Body of pancreas (tissue), 4 donors: Measurements from ENCODE around the gene CDH22. TPM values are rescaled to one million over a fixed set of nuclear protein-coding genes. Genes with fewer than 3 reads are reported as not detected.

Experiments used
- ATAC-seq: fragments of 150-250 bp; one replicate; pipeline ENCODE4 v1.9.1; 2016
- DNase-seq, 4 donors: peaks; one replicate each; pipeline ENCODE4 v3.0.0-alpha.2; 2019
- H3K27ac ChIP-seq, 4 donors: fragments of 200-600 bp; sonication (generic); 1 replicate in 3 of 4; 2 replicates in 1 of 4; pipeline versions ENCODE4 v1.5.1 to v1.6.1; 2016 to 2019; ENCODE audit warnings: mild to moderate bottlenecking in 1 of 4, mixed read lengths in 1 of 4, moderate library complexity in 1 of 4
- H3K27me3 ChIP-seq, 2 donors: fragments of 200-600 bp; sonication (generic); one replicate each; pipeline ENCODE4 v1.6.0; 2016; ENCODE audit warnings: mild to moderate bottlenecking in 1 of 2
- H3K36me3 ChIP-seq, 2 donors: fragments of 200-600 bp; sonication (generic); replicated peaks in 1 of 2; 2 replicates each; pipeline ENCODE4 v1.5.1; 2016; ENCODE audit warnings: low read depth in 2 of 2; ENCODE audit not compliant: insufficient read depth in 1 of 2
- H3K4me1 ChIP-seq: fragments of 200-600 bp; sonication (generic); one replicate; pipeline ENCODE4 v1.6.0; 2016
- H3K4me3 ChIP-seq, 2 donors: fragments of 200-600 bp; sonication (generic); 1 replicate in 1 of 2; 2 replicates in 1 of 2; pipeline ENCODE4 v1.5.1; 2016 to 2019
- H3K9me3 ChIP-seq, 3 donors: fragments of 200-600 bp; sonication (generic); 1 replicate in 2 of 3; 2 replicates in 1 of 3; pipeline ENCODE4 v1.5.1; 2016
- POLR2A ChIP-seq, 3 donors: fragments of 450-650 bp; IDR thresholded peaks; one replicate each; pipeline ENCODE4 v1.6.1; 2016; ENCODE audit warnings: antibody characterized with exemption in 3 of 3, mild to moderate bottlenecking in 2 of 3
- WGBS, 2 donors: methylation state at CpG; one replicate each; pipeline ENCODE4 v1.1.5; 2017; 5-methylcytosine and 5-hydroxymethylcytosine counted together
- intact Hi-C: fragments of 100-400 bp; cut with DNase I; formaldehyde crosslinking; loops from one replicate; pipeline ENCODE4 v1.15.1; 2023
- total RNA-seq, 2 donors: library from RNA; depleted of rRNA; stranded (reverse); fragments of >200 nt; gene quantifications; one replicate each; pipeline ENCODE4 v1.1.0, GENCODE V29; 2016
- TF ChIP-seq, protein P1 (sequence below), 7 experiments: fragments of 450-650 bp in 4 of 7; fragments of 200-600 bp in 3 of 7; sonication (generic) in 3 of 7; IDR thresholded peaks; one replicate each; pipeline ENCODE4 v1.5.1; 2016 to 2019; ENCODE audit warnings: antibody characterized with exemption in 7 of 7

The CDH22 gene
- total RNA-seq, 2 donors from 2014 or later, result 1.3 to 2.1 TPM

DNA sequence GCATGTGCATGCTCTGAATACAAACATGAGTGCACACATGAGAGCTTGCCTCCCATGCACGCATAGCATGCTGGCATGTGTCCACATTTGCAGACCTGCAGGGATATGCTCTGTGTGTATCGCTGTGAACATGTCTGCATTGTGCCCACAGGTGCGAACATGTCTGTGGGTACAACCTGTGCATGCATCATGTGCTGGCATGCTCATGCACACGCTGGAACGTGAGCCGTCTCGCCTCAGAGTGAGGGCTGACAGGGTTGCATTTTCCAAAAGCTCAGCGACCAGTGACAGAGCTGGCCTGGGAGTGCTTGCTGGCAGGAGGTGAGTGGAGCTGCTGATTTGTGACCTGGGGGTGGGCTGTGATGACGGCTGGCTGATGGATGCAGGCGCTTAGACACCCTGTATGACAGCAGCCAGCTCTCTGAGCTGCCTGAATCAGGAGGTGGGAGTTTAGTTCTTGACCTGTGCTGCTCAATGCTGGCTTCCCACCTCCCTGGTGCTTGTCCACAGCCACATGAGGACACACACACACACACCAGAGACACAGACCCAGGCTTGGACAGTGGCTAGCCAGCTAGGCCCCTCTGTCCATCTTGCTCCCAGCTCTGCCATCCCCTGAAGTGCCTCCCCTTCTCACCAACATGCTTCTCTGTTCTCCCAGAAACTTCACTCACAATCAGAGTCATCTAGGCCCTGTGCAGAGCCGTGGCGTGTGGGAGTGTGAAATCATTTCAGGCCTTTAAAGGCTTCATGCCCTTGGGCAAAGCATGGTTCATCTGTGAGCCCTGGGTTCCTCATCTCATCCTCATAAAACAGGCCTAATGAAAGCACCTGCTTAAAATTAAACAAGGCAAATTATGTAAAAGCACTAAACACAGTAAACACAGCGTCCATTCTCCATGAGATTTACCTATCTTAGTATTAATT, 138.8 kb downstream of the CDH22 start:
- intact Hi-C loops, result loop anchor here (10.0 kb wide), 1 partner anchor 155 kb away; no protein-coding TSS in a partner anchor
- ATAC-seq, result no peak
- 57 to 65% methylated on average over 5 to 13 of the region's 13 CpGs for WGBS, 2 donors
- TF ChIP-seq, protein P1, sequence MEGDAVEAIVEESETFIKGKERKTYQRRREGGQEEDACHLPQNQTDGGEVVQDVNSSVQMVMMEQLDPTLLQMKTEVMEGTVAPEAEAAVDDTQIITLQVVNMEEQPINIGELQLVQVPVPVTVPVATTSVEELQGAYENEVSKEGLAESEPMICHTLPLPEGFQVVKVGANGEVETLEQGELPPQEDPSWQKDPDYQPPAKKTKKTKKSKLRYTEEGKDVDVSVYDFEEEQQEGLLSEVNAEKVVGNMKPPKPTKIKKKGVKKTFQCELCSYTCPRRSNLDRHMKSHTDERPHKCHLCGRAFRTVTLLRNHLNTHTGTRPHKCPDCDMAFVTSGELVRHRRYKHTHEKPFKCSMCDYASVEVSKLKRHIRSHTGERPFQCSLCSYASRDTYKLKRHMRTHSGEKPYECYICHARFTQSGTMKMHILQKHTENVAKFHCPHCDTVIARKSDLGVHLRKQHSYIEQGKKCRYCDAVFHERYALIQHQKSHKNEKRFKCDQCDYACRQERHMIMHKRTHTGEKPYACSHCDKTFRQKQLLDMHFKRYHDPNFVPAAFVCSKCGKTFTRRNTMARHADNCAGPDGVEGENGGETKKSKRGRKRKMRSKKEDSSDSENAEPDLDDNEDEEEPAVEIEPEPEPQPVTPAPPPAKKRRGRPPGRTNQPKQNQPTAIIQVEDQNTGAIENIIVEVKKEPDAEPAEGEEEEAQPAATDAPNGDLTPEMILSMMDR (IDR thresholded peaks at IDR 0.05), result no peak
- TF ChIP-seq POLR2A (IDR thresholded peaks at IDR 0.05), result no peak
- no peak for DNase-seq
- no peaks in the 10 kb centered on the region for H3K36me3 ChIP-seq
- H3K4me1 ChIP-seq, result no peaks in the 10 kb centered on the region
- H3K9me3 ChIP-seq, result no peaks in the 10 kb centered on the region
- peaks cover 0 to 12% of the 10 kb centered on the region in 2 donors for H3K27me3 ChIP-seq
- H3K4me3 ChIP-seq, result no peak overlapping the region
- no peak overlapping the region for H3K27ac ChIP-seq

DNA sequence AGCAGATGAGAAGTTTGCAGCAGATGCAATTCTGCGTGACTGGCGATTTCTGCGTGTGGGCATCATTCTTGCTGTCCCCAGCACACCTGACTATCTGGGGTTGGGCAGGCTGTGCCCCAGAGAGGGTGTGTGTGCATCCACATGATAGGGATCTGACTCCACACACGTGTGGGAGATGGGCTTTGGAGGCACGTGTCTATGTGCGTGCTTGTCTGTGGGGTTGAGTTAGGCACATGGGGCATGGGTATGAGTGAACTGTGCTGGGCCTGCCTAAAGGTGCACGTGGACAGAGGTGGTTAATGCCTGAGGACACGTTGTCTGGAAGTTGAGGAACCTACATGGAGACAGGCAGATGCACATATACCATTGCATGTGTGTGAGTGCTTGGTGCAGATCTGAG, 139.9 kb downstream of the CDH22 start:
- H3K27ac ChIP-seq, result no peak overlapping the region
- TF ChIP-seq POLR2A (IDR thresholded peaks at IDR 0.05), result no peak
- TF ChIP-seq, protein P1 (IDR thresholded peaks at IDR 0.05), result no peak
- no peaks in the 10 kb centered on the region for H3K9me3 ChIP-seq
- WGBS, 2 donors, result 49 to 51% methylated on average over 8 of the region's 8 CpGs
- peaks cover 0 to 2% of the 10 kb centered on the region in 2 donors for H3K27me3 ChIP-seq
- H3K36me3 ChIP-seq, result no peaks in the 10 kb centered on the region
- DNase-seq (no peak), ATAC-seq (no peak)
- no peaks in the 10 kb centered on the region for H3K4me1 ChIP-seq
- H3K4me3 ChIP-seq, result no peak overlapping the region
- intact Hi-C loops, result no loop called here

DNA sequence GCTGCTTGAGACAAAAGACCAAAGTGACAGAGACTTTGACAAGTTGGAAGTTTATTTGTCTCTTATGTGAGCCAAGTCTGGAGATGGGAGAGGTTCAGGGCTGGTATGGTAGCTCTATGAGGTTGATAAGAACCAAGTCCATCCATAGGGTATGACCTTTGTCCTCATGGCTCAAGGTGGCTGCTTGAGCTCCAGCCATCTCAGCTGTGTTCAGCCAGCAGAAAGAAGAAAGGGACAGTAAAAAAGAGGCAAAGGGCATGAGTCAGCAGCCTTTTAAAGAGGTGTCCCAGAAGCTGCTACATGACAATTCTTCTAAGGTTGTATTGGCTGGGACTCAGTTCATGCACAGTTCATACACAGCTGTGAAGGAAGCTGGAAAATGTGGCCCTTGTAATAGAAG, 141.2 kb downstream of the CDH22 start:
- H3K4me1 ChIP-seq, result no peaks in the 10 kb centered on the region
- no peaks in the 10 kb centered on the region for H3K27me3 ChIP-seq
- H3K9me3 ChIP-seq, result no peaks in the 10 kb centered on the region
- H3K36me3 ChIP-seq, result no peaks in the 10 kb centered on the region
- no peak overlapping the region for H3K4me3 ChIP-seq
- no peak overlapping the region for H3K27ac ChIP-seq
- ATAC-seq (no peak), DNase-seq (no peak)
- TF ChIP-seq, protein P1 (IDR thresholded peaks at IDR 0.05), result no peak
- no peak for TF ChIP-seq POLR2A (IDR thresholded peaks at IDR 0.05)
- intact Hi-C loops, result no loop called here

DNA sequence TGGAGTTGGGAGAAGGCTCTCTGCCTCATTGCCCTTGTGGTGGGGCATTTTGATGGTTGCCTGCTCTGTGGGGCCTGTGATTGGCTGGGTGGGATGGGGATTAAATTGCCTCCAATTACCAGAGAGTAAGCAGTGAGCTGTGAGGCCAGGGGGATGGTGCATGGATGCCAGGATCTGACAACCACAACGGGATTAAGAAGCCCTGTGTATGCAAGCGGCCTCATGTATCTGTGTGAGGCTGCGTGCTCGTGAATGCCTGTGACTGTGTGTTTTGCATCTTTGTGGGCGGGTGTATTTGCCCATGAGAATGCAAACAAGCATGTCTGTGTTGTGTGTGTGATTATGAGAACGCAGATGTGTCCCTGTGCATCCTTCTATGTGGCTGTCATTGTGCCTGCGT, 144.0 kb downstream of the CDH22 start:
- no peak overlapping the region for H3K4me3 ChIP-seq
- H3K36me3 ChIP-seq, result no peaks in the 10 kb centered on the region
- no peaks in the 10 kb centered on the region for H3K27me3 ChIP-seq
- no peak for ATAC-seq
- intact Hi-C loops, result no loop called here
- TF ChIP-seq, protein P1 (IDR thresholded peaks at IDR 0.05), result no peak
- no peak for TF ChIP-seq POLR2A (IDR thresholded peaks at IDR 0.05)
- DNase-seq, result no peak
- no peak overlapping the region for H3K27ac ChIP-seq
- no peaks in the 10 kb centered on the region for H3K9me3 ChIP-seq
- 45 to 56% methylated on average over 7 of the region's 7 CpGs for WGBS, 2 donors
- H3K4me1 ChIP-seq, result no peaks in the 10 kb centered on the region

DNA sequence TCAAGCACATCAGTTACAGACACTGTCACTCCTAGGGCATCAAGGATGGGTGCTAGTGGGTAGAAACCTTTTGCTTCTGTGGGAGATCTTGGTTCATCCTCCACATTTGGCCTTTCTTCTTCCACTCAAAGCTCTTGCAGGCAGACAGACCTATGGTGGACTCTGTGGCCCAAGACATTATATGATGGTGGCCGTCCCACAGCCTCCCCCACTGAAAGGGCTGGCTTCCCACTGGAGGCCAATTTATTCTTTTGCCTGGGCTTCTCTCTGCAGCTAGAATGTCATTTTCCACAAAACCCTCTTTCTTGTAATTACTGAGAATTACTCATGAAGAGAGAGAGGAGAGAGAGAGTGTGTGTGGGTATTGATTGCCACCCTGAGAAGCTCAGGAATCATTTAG, 146.4 kb downstream of the CDH22 start:
- H3K4me3 ChIP-seq, result no peak overlapping the region
- no peaks in the 10 kb centered on the region for H3K27me3 ChIP-seq
- H3K27ac ChIP-seq, result no peak overlapping the region
- H3K9me3 ChIP-seq, result no peaks in the 10 kb centered on the region
- WGBS, 2 donors, result 64 to 69% methylated on average over 1 of the region's 1 CpG
- H3K4me1 ChIP-seq, result no peaks in the 10 kb centered on the region
- H3K36me3 ChIP-seq, result no peaks in the 10 kb centered on the region
- TF ChIP-seq POLR2A (IDR thresholded peaks at IDR 0.05), result no peak
- TF ChIP-seq, protein P1 (IDR thresholded peaks at IDR 0.05), result no peak
- DNase-seq, result no peak
- intact Hi-C loops, result no loop called here
- ATAC-seq, result no peak
